Brain microvascular endothelial cell (primary cell): ENCODE measurements around the gene DENND5B.

Source experiments
- DNase-seq: peaks from one replicate; pipeline ENCODE4 v3.0.0-alpha.2; 2020
- H3K27ac ChIP-seq: fragments of 250-450 bp; sonication (Bioruptor Pico); 2 replicates; pipeline ENCODE4 v1.5.1; 2020; ENCODE audit warnings: mild to moderate bottlenecking, moderate library complexity
- H3K27me3 ChIP-seq: fragments of 250-450 bp; sonication (Bioruptor Pico); replicated peaks from 2 replicates; pipeline ENCODE4 v1.5.1; 2020; ENCODE audit warnings: mild to moderate bottlenecking
- H3K36me3 ChIP-seq: fragments of 250-450 bp; sonication (Bioruptor Pico); replicated peaks from 2 replicates; pipeline ENCODE4 v1.5.1; 2020; ENCODE audit warnings: mild to moderate bottlenecking
- H3K4me3 ChIP-seq: 2 replicates; pipeline ENCODE4 v1.5.1; 2011; ENCODE audit warnings: low read depth, mild to moderate bottlenecking, control low read depth, low read length, moderate library complexity
- CTCF ChIP-seq: IDR thresholded peaks from 2 replicates; pipeline ENCODE4 v1.5.1; 2011; ENCODE audit warnings: low read depth, mild to moderate bottlenecking, moderate library complexity, low read length, control low read depth, inconsistent platforms; ENCODE audit errors: missing control alignments
- in situ Hi-C: cut with HindIII; loops from 2 replicates; pipeline ENCODE4 v1.10.0; 2017; ENCODE audit warnings: low sequenced_read_pairs, low pct_ligation_motif_present

DENND5B gene

GRCh38 chr12:31460024-31460423 lies 130.9 kb downstream of the DENND5B start:
- Histone ChIP-seq H3K36me3 (no peaks in the 10 kb centered on the region), H3K4me3 (no peak overlapping the region), H3K27me3 (no peaks in the 10 kb centered on the region), H3K27ac (no peak overlapping the region)
- in situ Hi-C loops: no loop called here
- TF ChIP-seq CTCF: no peak
- DNase-seq: no peak

GRCh38 chr12:31456562-31456961 lies 134.4 kb downstream of the DENND5B start:
- no peak overlapping the region for H3K27ac ChIP-seq
- H3K36me3 ChIP-seq: no peaks in the 10 kb centered on the region
- in situ Hi-C loops: no loop called here
- no peak for DNase-seq
- no peak for TF ChIP-seq CTCF
- H3K27me3 ChIP-seq: no peaks in the 10 kb centered on the region
- H3K4me3 ChIP-seq: no peak overlapping the region

- H3K27ac ChIP-seq: no peak overlapping the region
- H3K27me3 ChIP-seq: no peaks in the 10 kb centered on the region
- H3K36me3 ChIP-seq: no peaks in the 10 kb centered on the region
- DNase-seq: no peak
- no peak for TF ChIP-seq CTCF
- no peak overlapping the region for H3K4me3 ChIP-seq
- in situ Hi-C loops: no loop called here
These were observed 146.2 kb downstream of the DENND5B start for GRCh38 chr12:31444736-31445135.

GRCh38 chr12:31440586-31440985 lies 150.3 kb downstream of the DENND5B start:
- Histone ChIP-seq H3K36me3 (no peaks in the 10 kb centered on the region), H3K4me3 (no peak overlapping the region), H3K27ac (no peak overlapping the region), H3K27me3 (no peaks in the 10 kb centered on the region)
- no peak for TF ChIP-seq CTCF
- no peak for DNase-seq
- in situ Hi-C loops: no loop called here

GRCh38 chr12:31440134-31440533 lies 150.8 kb downstream of the DENND5B start:
- DNase-seq: no peak
- in situ Hi-C loops: no loop called here

More at GRCh38 chr12:31440134-31440533, 150.8 kb downstream of the DENND5B start:
- no peaks in the 10 kb centered on the region for H3K27me3 ChIP-seq
- TF ChIP-seq CTCF: no peak
- no peak overlapping the region for H3K27ac ChIP-seq
- H3K36me3 ChIP-seq: no peaks in the 10 kb centered on the region
- no peak overlapping the region for H3K4me3 ChIP-seq
